GM19324 (cell line): Measurements from ENCODE around the gene FKBP3.
"Not testable (repeated sequence)": the region's sequence is repeated elsewhere in the genome, so short reads cannot be mapped to it uniquely, and the experiment has no call there.

Experiments
- ATAC-seq: cut with Tn5 transposase; IDR thresholded peaks from one replicate; pipeline ENCODE4 v1.9.1; 2021; ENCODE audit warnings: mild to moderate bottlenecking, moderate library complexity; ENCODE audit not compliant: unreplicated experiment, low FRiP score

The FKBP3 gene

DNA sequence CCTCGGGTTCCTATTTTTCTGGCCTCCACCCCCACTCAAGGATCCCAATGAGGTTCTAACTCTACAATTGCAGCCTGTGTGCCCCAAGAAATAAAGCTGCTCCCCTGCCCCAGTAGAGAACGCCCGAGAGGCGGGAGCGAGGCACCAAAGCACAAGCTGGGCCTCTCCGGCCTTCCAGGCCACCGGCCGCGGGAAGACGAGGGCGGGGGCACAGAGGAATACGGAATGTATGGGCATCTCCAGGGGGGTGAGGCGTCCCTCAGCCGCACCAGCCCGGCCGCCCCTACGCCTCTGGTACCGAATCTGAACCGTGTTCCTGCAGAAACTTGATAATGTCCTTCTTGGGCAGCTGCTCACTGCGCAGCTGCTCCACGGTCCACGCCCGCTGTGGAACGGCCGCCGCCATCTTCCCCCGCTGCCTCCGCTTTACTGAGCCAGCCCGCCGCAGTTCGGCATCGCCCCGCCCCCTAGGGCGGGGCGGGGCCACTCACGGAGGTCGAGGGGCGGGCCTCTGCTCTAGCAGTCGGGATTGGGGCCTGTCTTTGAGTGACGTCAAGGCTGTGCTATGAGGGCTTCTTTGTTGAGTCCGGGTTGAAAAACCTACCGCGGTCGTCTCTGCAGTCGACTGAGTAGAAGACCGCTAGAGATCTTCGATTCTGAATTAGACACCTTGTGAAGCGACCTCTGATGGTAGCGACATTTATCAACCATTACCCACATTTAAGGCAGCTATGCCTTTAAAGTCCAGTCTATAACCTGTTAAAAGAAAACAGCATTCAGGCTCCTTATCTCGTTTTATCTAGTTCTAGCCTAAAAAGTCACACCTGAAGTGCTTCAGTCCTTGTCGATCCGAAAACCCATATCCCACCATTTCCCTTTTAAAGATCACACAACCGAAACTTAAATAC, at the start of gene FKBP3:
TSS of gene FKBP3 (minus strand) at position 431 of the 908 bp plus-strand sequence. CDS start at position 406, 25 bp downstream.
- peak; percentile 91 for ATAC-seq

DNA sequence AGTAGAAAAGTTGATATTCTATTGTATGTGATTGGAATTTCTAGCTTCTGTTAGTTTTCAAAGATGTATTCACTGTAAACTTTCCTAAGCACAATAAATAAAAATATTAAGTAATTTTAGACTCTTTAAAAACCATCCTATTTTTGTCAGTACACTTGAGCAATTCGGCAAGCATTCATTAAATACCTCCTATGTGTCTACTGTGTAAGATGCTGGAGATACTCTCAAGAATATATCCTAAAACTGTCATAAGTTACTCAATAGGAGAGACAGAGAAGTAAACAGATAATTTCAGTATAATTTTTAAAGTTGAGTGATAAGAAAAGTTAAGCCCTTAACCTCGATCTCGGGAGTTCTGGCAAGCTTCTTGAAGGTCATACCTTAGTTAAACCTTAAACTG, 47.5 kb upstream of the FKBP3 start:
- no peak for ATAC-seq

DNA sequence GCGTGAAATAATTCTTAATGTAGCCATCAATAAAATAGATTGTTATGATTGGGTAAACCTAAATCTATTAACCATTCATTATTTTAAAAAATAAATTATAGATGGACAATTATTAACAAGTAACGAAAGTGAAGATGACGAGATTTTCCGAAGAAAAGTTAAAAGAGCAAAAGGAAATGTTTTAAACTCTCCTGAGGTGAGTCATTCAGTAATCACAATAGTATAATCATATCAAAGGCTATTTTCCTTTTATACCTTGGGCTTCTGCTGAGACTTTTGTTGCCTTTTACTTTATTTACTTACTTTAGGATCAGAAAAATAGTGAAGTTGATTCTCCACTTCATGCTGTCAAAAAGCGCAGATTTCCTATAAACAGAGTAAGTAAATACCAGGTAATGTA, 47.0 kb upstream of the FKBP3 start:
- no peak for ATAC-seq

DNA sequence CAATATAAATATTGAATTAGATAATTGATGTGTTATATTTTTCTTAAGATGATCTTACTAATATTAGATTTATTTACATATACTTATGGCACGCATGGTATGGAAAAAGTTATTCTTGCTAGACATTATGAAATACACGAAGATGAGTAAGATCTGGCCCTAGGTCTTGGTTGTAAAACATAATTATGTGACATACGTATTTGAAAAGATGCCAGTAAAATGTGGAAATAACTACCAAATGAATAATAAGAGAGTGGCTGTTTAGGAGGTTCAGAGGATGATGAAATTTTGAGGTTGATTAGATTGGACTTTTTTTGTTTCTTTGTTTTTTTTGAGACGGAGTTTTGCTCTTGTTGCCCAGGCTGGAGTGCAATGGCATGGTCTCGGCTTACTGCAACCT, 42.8 kb upstream of the FKBP3 start:
- ATAC-seq: no peak

DNA sequence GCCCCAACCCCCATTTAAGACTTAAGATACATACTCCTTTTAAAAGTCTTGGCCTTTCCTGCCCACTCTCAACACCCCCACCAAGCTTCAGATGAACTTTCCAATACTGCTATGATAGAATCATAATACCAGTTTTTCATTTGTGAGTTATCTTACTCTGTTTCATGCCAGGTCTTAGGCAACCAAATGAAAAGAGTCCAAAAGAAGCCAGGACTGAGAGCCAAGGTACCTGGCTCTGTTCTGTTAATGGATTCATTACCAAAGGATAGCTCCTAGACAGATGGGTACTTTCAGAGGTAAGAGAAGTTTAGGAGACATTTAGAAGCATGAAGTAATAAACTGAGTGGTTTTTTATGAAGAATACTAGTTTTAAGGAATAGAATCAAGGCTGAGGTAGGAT, 35.6 kb upstream of the FKBP3 start:
- ATAC-seq: no peak

DNA sequence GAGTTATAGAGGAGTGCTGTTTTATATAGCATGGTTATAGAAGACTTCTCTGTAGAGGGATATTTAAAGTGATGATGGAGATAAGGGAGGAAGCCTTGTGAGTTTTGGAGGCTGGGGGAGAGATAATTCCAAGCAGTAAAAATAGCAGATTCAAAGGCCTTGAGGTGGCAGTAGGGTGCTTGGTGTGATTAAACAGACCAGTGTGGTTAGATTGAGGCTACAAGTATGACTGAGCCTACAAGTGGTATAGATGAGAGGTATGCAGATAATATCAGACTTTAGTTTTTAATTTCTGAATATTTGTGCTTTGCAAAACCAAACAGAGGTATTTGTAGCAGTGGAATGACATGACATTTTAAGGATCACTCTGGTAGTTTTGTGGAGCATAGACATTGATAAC, 21.8 kb upstream of the FKBP3 start:
- ATAC-seq: no peak

DNA sequence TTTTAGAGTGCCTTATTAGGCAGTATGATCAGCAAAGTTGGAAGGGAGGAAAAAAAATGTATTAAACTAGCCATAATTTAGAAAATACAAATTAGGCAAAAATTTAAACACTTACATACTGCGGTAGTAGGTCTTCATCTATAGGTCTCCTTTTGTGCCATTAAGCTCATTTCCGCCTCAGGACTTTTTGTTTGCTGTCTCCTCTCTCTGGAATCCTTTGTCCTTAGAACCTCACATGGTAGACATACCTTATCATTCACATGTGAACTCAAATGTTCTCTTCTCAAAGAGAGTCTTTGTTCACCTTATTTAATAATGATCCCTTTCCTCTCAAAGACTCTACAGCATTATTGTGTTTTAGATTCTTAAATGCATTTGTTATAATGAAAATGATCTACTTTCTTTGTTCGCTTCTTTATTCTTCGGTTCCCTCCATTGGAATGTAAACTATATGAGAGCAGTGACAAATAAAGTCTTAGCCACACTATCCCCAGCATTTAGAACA, 16.2 kb upstream of the FKBP3 start:
- ATAC-seq: no peak

DNA sequence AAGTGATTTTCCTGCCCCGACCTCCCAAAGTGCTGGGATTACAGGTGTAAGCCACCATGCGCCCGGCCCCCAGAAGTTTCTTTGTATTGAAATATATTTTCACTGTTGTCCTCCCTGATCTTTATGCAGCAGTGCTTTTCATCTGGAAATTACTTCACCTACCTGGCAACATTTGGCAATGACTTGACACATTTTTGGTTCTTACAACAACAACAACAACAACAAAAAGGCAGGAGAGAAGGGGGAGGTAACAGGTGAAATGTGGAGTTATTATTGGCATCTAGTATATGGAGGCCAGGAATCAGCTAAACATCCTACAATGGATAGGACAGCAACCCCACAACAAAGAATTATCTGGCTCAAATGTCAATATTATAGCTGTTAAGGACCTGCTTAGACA, 15.3 kb upstream of the FKBP3 start:
- ATAC-seq: no peak

DNA sequence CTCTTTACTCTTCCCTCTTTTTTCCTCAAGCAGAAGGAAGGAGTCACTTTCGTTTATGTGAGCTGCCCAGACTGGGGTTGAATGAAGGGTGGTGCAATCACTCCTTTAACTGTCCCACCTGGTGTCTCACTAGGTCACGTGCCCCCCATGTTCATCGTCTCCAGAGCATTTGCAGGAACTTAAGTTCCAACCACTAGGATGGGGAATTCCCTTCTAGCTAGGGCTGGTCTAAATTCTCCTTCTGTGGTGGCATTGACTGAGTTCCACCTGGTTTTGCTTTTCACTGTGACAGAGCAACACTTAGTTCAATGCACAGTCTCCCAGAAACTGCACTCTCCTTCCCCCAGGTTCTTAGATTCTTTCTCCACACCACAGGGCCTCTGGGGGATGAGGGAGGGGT, 10.9 kb upstream of the FKBP3 start:
- no peak for ATAC-seq

DNA sequence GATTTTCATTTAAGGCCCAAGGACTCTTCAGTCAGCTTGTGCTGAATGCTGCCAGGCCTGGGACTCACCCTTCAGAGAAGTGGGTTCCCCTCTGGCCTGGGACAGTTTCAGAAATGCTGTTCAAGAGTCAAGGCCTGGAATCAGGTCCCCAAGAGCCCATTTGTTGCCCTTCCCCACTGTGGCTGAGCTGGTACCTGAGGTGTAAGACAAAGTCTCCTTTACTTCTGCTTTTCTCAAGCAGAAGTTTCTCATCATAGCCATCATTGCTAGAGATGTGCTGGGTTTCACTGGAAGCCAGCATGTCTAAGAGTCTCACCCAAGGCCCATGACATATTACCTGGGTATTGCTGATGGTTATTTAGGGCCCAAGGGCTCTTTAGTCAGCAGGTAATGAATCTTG, 10.4 kb upstream of the FKBP3 start:
- no peak for ATAC-seq

DNA sequence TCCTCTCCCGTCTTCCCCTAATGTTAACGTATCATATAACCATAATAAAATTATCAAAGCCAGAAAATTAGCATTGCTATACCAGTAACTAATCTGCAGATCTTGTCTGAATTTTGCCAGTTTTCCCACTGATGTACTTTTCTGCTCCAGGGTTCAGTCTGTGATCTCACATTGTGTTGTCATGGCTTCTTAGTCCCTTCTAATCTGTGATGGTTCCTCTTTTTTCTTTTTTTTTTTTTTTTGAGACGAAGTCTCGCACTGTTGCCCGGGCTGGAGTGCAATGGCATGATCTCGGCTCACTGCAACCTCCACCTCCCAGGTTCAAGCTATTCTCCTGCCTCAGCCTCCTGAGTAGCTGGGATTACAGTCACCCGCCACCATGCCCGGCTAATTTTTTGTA, 7.8 kb upstream of the FKBP3 start:
- not testable (repeated sequence) for ATAC-seq

DNA sequence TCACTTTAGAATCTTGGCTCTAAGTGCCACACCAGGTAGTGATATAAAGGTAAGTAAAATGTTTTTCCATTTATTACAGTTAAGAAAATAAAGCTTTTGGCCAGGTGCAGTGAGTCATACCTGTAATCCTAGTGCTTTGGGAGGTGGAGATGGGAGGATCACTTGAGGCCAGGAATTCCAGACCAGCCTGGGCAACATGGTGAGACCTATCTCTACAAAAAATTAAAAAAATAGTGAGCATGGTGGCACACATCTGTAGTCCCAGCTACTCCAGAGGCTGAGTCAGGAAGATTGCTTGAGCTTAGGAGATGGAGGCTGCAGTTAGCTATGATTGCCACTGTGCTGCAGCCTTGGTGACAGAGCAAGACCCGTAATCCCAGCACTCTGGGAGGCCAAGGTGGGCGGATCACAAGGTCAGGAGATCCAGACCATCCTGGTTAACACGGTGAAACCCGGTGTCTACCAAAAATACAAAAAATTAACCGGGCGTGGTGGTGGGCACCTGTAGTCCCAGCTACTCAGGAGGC, 6.4 kb upstream of the FKBP3 start:
- ATAC-seq: no peak

DNA sequence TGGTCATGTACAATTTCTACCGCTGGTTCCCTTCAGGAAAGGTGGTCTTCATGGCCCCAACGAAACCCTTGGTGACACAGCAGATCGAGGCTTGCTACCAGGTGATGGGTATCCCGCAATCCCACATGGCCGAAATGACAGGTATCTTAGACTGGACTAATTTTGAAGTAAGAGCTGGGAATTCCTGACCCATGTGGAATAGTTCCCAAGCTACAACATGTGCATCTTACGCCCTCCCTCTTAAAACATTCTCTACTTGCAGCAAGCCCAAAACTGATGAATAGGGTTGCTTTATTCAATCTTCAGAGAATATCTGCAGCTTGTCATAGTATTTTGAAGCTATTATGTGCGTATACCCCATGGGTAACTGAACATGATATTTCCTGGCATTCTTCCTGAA, 2.1 kb upstream of the FKBP3 start:
- no peak for ATAC-seq

DNA sequence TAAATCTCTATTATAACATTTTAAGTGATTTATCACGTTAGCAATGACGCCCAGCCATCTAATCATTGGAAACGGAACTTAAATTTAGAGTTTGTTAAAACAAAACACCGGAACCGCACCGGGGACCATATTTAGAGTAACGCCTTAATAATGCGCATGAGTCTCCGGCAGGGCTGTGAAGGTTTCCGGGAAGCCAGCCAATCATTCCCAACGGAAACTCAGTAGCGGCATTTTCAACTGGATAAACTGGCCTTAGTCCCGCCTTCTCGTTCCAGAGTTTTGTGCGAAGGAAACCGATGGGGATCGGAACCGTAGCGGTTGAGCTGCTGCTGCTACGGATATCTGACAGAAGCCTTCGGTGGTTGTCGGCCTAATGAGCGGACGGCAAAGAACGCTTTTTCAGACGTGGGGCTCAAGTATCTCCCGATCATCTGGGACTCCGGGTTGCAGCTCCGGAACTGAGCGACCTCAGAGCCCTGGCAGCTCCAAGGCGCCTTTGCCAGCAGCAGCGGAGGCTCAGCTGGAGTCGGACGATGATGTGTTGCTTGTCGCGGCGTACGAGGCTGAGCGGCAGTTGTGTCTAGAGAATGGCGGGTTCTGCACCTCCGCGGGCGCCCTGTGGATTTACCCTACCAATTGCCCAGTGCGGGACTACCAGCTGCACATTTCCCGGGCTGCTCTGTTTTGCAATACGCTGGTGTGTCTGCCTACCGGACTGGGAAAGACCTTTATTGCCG, 1.5 kb upstream of the FKBP3 start, which contains the start of gene FANCM:
TSS of gene FANCM (plus strand) at position 272 of the 737 bp plus-strand sequence. CDS start at position 374, 102 bp downstream.
- peak; percentile 49 for ATAC-seq

DNA sequence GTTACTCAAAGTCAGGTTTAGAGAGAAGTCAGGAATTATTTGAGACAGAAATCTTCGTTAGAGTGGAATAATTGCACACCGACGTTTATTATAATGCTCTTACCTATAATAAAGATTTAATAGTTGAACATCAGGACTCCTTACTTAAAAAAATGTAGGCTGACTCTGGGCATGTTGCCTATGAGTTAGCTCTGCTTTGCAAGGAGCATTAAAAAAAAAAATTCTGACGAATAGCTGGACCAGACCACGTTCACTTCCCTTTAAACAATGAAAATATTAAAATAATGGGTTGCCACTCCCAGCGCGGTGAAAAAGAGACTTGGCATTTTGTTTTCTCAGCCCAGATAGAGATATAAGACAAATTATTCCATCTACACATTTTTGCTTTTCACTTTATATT, 875 bp upstream of the FKBP3 start:
- ATAC-seq: no peak

DNA sequence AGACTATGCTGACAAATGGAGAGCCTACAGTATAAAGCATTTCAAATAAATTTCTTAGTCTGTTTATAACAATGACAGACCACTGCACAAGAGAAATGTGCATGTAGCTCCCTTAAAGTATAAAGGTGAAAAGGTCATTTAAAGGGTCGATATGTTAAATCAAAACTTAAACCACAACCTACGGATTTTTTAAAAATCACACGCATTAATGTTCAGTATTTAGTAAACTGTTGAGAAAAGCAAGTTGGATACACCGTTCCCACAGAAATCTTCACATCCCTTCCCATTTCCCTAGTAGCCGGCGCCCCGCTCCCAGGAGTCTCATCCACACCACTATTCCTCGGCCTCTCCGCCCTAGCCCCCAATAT, 614 bp downstream of the FKBP3 start:
- ATAC-seq: no peak

DNA sequence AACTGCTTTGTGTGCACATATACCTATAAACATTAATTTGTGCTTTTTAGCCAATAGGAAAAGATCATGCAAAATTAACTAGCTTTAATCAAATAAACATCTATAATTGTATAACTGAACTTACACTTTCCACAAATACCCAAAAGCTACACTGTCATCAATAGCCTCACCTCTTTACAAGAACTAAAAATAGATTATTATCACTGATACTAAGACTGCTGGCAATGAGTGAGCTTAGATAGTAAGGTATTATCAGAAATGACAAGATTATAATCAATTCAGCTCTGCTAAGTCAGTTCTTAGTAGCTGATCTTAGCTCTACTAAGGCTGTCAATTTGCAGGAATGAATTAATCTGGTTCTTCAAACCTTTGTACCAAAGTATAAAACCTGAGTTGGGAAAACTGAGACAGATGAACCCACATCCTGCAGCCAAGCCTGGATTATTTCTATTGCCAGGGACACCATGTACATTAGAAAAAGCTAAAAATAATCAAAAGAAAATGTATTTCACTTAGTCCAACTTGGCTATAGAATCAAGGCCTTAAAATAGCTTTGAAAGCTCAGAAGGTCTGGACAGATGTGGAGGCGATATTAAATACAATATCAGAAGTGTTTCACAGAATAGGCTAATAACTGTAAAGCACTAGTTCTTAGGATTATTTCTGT, 5.2 kb downstream of the FKBP3 start:
- no peak for ATAC-seq

DNA sequence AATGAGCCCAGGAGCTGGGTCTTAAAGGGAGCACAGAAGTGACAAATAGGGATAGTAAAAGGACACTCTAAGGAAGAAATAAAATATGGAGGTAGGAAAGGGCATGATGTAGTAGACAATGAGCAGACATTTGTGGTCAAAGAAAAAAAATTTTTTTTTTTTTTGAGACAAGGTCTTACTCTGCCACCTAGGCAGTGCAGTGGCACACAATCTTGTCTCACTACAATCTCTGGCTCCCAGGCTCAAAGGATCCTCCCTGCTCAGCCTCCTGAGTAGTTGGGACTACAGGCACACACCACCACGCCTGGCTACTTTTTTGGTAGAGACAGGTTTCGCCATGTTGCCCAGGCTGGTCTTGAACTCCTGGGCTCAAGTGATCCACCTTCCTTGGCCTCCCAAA, 8.5 kb downstream of the FKBP3 start:
- ATAC-seq: no peak

DNA sequence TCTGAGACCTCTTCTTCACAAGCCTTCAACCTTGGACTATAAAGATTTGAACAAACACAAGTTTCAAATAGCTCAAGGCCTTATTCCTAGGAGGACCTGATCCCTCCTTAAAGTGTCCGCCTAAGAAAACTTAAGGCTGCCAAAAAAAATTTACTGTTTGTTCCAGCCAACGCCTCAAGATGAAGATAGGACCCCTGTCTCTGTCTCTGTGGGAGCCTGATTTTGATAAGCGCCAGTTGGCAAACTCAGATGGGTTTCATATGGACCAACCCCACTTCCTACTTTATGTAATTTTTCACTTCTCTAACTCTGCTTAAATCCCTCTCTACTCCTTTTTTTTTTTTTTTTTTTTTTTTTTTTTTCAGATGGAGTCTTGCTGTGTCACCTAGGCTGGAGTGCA, 11.0 kb downstream of the FKBP3 start:
- ATAC-seq: no peak

DNA sequence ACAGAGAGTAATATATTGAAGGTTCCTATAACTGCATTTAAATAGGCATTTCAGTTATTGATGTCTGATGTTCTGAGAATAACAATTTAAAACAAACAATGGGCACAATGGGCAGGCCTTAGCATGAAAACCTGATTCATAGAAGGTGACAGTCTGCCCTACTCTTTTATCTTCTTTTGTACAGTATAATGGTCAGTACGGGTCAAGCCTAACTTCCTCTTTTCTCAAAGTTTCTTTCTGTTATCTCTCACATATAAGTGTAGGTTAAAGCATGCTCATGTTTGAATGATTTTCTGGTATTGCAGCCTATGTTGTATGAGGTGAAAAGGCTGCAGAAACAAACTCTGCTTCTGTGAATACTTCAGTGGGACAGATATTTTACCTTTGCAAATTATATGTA, 14.2 kb downstream of the FKBP3 start:
- ATAC-seq: no peak

DNA sequence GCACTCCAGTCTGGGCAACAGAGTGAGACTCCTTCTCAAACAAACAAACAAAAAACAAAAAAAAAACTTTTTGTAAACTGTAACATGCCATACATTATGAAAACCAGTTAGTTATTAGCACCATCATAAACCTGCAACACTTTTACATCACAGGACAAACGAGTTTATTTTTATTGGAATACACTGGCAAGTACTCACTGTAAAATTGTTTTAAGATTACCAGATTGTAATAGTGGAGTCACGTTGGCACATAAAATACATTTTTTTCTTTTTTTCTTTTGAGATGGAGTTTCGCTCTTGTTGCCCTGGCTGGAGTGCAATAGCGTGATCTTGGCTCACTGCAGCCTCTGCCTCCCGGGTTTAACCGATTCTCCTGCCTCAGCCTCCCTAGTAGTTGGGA, 15.7 kb downstream of the FKBP3 start:
- no peak for ATAC-seq
